SK-N-SH (cell line): ENCODE results near the gene FGD2. TPM values are rescaled to one million over a fixed set of nuclear protein-coding genes. Genes with fewer than 3 reads are reported as not detected.

Source experiments
- CTCF ChIA-PET: fragments of 300-600, 350-600 bp; formaldehyde crosslinking; extraction: SDS; loops from one replicate; lab custom pipeline; 2021; lab: Yijun Ruan, JAX
- POLR2A ChIA-PET: fragments of 350-600 bp; sonication (Branson Sonifier 250); formaldehyde crosslinking; extraction: SDS; loops from one replicate; lab custom pipeline; 2020; ENCODE audit warnings: antibody characterized with exemption, inconsistent platforms; lab: Yijun Ruan, JAX
- DNase-seq: peaks from one replicate; pipeline ENCODE4 v3.0.0; 2012
- H2AFZ ChIP-seq: fragments of 200-600 bp; sonication (generic); 2 replicates; pipeline ENCODE4 v1.8.1; 2016; ENCODE audit warnings: antibody characterized with exemption, mild to moderate bottlenecking, low read depth
- H3F3A ChIP-seq: fragments of 200-600 bp; sonication (generic); replicated peaks from 2 replicates; pipeline ENCODE3; 2016; ENCODE audit warnings: antibody characterized with exemption, mild to moderate bottlenecking; ENCODE audit not compliant: insufficient read depth
- H3K27ac ChIP-seq, 2 experiments: fragments of 200-500 bp in 1 of 2; fragments of 200-600 bp in 1 of 2; sonication (Bioruptor generic) in 1 of 2; sonication (generic), shearing (Covaris generic) in 1 of 2; 2 replicates each; pipeline versions ENCODE4 v1.5.1 to v1.6.1; 2014 to 2016; ENCODE audit warnings: low read depth in 2 of 2, inconsistent platforms in 1 of 2, low read length in 1 of 2, mild to moderate bottlenecking in 1 of 2, mixed read lengths in 1 of 2
- H3K27me3 ChIP-seq: fragments of 200-600 bp; sonication (generic), shearing (Covaris generic); 2 replicates; pipeline ENCODE4 v1.6.1; 2016; ENCODE audit warnings: mixed run types; ENCODE audit not compliant: insufficient read depth
- H3K36me3 ChIP-seq, 2 experiments: fragments of 200-500 bp in 1 of 2; fragments of 200-600 bp in 1 of 2; sonication (Bioruptor generic) in 1 of 2; sonication (generic) in 1 of 2; replicated peaks in 1 of 2; 2 replicates each; pipeline versions ENCODE3 to v1.5.1; 2014 to 2016; ENCODE audit warnings: low read length in 1 of 2, mild to moderate bottlenecking in 1 of 2; ENCODE audit not compliant: insufficient read depth in 2 of 2, control insufficient read depth in 1 of 2
- H3K4me1 ChIP-seq, 2 experiments: fragments of 200-500 bp in 1 of 2; fragments of 200-600 bp in 1 of 2; sonication (Bioruptor generic) in 1 of 2; sonication (generic), shearing (Covaris generic) in 1 of 2; 2 replicates each; pipeline versions ENCODE4 v1.5.1 to v1.6.1; 2014 to 2016; ENCODE audit warnings: low read depth in 1 of 2, low read length in 1 of 2, mixed run types in 1 of 2; ENCODE audit not compliant: insufficient read depth in 2 of 2, control insufficient read depth in 1 of 2
- H3K4me2 ChIP-seq: fragments of 200-600 bp; sonication (generic), shearing (Covaris generic); 2 replicates; pipeline ENCODE4 v1.6.1; 2017; ENCODE audit warnings: mixed run types
- H3K4me3 ChIP-seq, 2 experiments: fragments of 200-500 bp in 1 of 2; fragments of 200-600 bp in 1 of 2; sonication (Bioruptor generic) in 1 of 2; sonication (generic), shearing (Covaris generic) in 1 of 2; 2 replicates each; pipeline versions ENCODE4 v1.5.1 to v1.8.1; 2014 to 2016; ENCODE audit warnings: low read depth in 2 of 2, inconsistent platforms in 1 of 2, low read length in 1 of 2, mild to moderate bottlenecking in 1 of 2, mixed read lengths in 1 of 2, moderate library complexity in 1 of 2
- H3K79me2 ChIP-seq: fragments of 200-600 bp; sonication (generic); 2 replicates; pipeline ENCODE4 v1.8.1; 2017; ENCODE audit warnings: mild to moderate bottlenecking; ENCODE audit not compliant: insufficient read depth
- H3K9ac ChIP-seq: fragments of 200-600 bp; sonication (generic); 2 replicates; pipeline ENCODE4 v1.6.1; 2017; ENCODE audit warnings: mixed run types
- H3K9me2 ChIP-seq: fragments of 200-600 bp; sonication (generic); 2 replicates; pipeline ENCODE4 v1.6.1; 2017; ENCODE audit warnings: mixed run types
- H3K9me3 ChIP-seq: fragments of 200-600 bp; sonication (generic); 2 replicates; pipeline ENCODE4 v1.6.1; 2017; ENCODE audit warnings: mixed run types, mild to moderate bottlenecking, moderate library complexity
- H4K20me1 ChIP-seq: fragments of 200-600 bp; sonication (generic); 2 replicates; pipeline ENCODE4 v1.6.1; 2017; ENCODE audit warnings: mild to moderate bottlenecking, mixed run types; ENCODE audit not compliant: insufficient read depth
- CTCF ChIP-seq: fragments of 200-600 bp; sonication (generic); IDR thresholded peaks from 2 replicates; pipeline ENCODE4 v1.6.1; 2017; ENCODE audit warnings: antibody characterized with exemption, mild to moderate bottlenecking, moderate library complexity
- ELF1 ChIP-seq: IDR thresholded peaks from 2 replicates; pipeline ENCODE4 v1.4.0; 2012
- FOSL2 ChIP-seq: IDR thresholded peaks from 2 replicates; pipeline ENCODE4 v1.4.0; 2012; ENCODE audit warnings: low read depth, mild to moderate bottlenecking, moderate library complexity, borderline replicate concordance
- GABPA ChIP-seq: IDR thresholded peaks from 2 replicates; pipeline ENCODE4 v1.4.0; 2012; ENCODE audit warnings: low read depth, mild to moderate bottlenecking
- GATA2 ChIP-seq: sonication (generic); formaldehyde crosslinking; IDR thresholded peaks from 2 replicates; pipeline ENCODE4 v1.5.0; 2020; ENCODE audit warnings: mild to moderate bottlenecking, missing genetic modification reagents
- JUND ChIP-seq: IDR thresholded peaks from 2 replicates; pipeline ENCODE4 v1.4.0; 2012
- MEF2A ChIP-seq: IDR thresholded peaks from 2 replicates; pipeline ENCODE4 v1.4.0; 2012; ENCODE audit warnings: low read depth, borderline replicate concordance
- NFIC ChIP-seq: IDR thresholded peaks from 2 replicates; pipeline ENCODE4 v1.4.0; 2012; ENCODE audit warnings: borderline replicate concordance
- POLR2AphosphoS5 ChIP-seq: IDR thresholded peaks from 2 replicates; pipeline ENCODE4 v1.6.1; 2012; ENCODE audit warnings: low read depth, low read length
- REST ChIP-seq: IDR thresholded peaks from 2 replicates; pipeline ENCODE4 v1.6.1; 2012; ENCODE audit warnings: mild to moderate bottlenecking, low read depth, low read length, moderate library complexity
- RFX5 ChIP-seq: IDR thresholded peaks from 2 replicates; pipeline ENCODE4 v1.6.1; 2012; ENCODE audit warnings: mild to moderate bottlenecking, improper control_type of control experiment, low read length
- RXRA ChIP-seq: IDR thresholded peaks from 2 replicates; pipeline ENCODE4 v1.4.0; 2012; ENCODE audit warnings: low read depth, mild to moderate bottlenecking, borderline replicate concordance
- SMC3 ChIP-seq: IDR thresholded peaks from 2 replicates; pipeline ENCODE4 v1.6.1; 2012; ENCODE audit warnings: low read depth, low read length, improper control_type of control experiment
- TAF1 ChIP-seq: IDR thresholded peaks from 2 replicates; pipeline ENCODE4 v1.6.1; 2012; ENCODE audit warnings: low read depth, mild to moderate bottlenecking, low read length, moderate library complexity, borderline replicate concordance
- USF1 ChIP-seq: IDR thresholded peaks from 2 replicates; pipeline ENCODE4 v1.4.0; 2012; ENCODE audit warnings: low read depth, borderline replicate concordance
- WGBS: methylation state at CpG from one replicate; pipeline ENCODE4 v1.1.6; 2017; ENCODE audit warnings: low lambda C conversion rate; 5-methylcytosine and 5-hydroxymethylcytosine counted together
- polyA plus RNA-seq, 3 experiments: library from polyadenylated mRNA; depleted of rRNA; stranded (reverse); fragments of >200 nt; gene quantifications; 2 replicates each; pipeline ENCODE4 v1.2.3, GENCODE V29; 2012
- TF ChIP-seq, protein P1 (sequence below): fragments of 150-350 bp; IDR thresholded peaks from 2 replicates; pipeline ENCODE4 v1.6.1; 2016; ENCODE audit warnings: mild to moderate bottlenecking, low read depth, low read length

The FGD2 gene
- polyA plus RNA-seq, 1 of the 3 experiments (the other 2 are of a cell fraction): not detected

- no peak overlapping the region for H3K4me2 ChIP-seq
- no peaks in the 10 kb centered on the region for H4K20me1 ChIP-seq
- H3K4me3 ChIP-seq: no peak overlapping the region
- H3K27me3 ChIP-seq: no peaks in the 10 kb centered on the region
- no peak for DNase-seq
- H3F3A ChIP-seq: peaks cover 16% of the 10 kb centered on the region
- TF ChIP-seq FOSL2: no peak
- TF ChIP-seq, protein P1, sequence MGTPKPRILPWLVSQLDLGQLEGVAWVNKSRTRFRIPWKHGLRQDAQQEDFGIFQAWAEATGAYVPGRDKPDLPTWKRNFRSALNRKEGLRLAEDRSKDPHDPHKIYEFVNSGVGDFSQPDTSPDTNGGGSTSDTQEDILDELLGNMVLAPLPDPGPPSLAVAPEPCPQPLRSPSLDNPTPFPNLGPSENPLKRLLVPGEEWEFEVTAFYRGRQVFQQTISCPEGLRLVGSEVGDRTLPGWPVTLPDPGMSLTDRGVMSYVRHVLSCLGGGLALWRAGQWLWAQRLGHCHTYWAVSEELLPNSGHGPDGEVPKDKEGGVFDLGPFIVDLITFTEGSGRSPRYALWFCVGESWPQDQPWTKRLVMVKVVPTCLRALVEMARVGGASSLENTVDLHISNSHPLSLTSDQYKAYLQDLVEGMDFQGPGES: no peak
- TF ChIP-seq JUND: no peak
- no peak for TF ChIP-seq GATA2 (CRISPR knock-in tag)
- TF ChIP-seq SMC3: no peak
- no peak for TF ChIP-seq REST
- no peak for TF ChIP-seq NFIC
- TF ChIP-seq POLR2AphosphoS5: no peak
- ChIA-PET CTCF (interaction anchor here (0.7 to 36.6 kb wide), 4 partner anchors 27 to 150 kb away, joined by 3 to 678 read pairs (median 248); partner anchors contain the start of gene PIM1), POLR2A (no interaction called here)
- H3K9me2 ChIP-seq: no peaks in the 10 kb centered on the region
- H3K9me3 ChIP-seq: no peaks in the 10 kb centered on the region
- H3K79me2 ChIP-seq: no peaks in the 10 kb centered on the region
- H3K4me1 ChIP-seq: peaks cover 10 to 16% of the 10 kb centered on the region in 2 experiments; a peak in 3 of 4 replicates
- H3K27ac ChIP-seq: no peak overlapping the region
- no peaks in the 10 kb centered on the region for H3K36me3 ChIP-seq
- 81% methylated on average over 10 of the region's 16 CpGs for WGBS
- H2AFZ ChIP-seq: no peak overlapping the region
- no peak overlapping the region for H3K9ac ChIP-seq
Observed at GRCh38 chr6:37056439-37057127, 51.1 kb downstream of the FGD2 start.

GRCh38 chr6:37057128-37057471 lies 51.6 kb downstream of the FGD2 start:
- DNase-seq: no peak
- H3K4me2 ChIP-seq: no peak overlapping the region
- POLR2A ChIA-PET: no interaction called here

More at GRCh38 chr6:37057128-37057471, 51.6 kb downstream of the FGD2 start:
- no peak for TF ChIP-seq TAF1
- TF ChIP-seq JUND: no peak
- TF ChIP-seq NFIC: no peak
- no peak for TF ChIP-seq POLR2AphosphoS5
- TF ChIP-seq GABPA: no peak
- no peak for TF ChIP-seq ELF1
- TF ChIP-seq USF1: no peak
- TF ChIP-seq RXRA: no peak
- no peak for TF ChIP-seq CTCF
- TF ChIP-seq MEF2A: no peak
- TF ChIP-seq RFX5: no peak
- Histone ChIP-seq H3K79me2 (no peaks in the 10 kb centered on the region), H3K27me3 (no peaks in the 10 kb centered on the region), H3K9me3 (no peaks in the 10 kb centered on the region), H3K36me3 (no peaks in the 10 kb centered on the region), H3K27ac (no peak overlapping the region), H3K9me2 (no peaks in the 10 kb centered on the region), H3K4me1 (peaks cover 10 to 17% of the 10 kb centered on the region in 2 experiments; a peak in 3 of 4 replicates), H4K20me1 (no peaks in the 10 kb centered on the region), H2AFZ (no peak overlapping the region), H3K4me3 (no peak overlapping the region), H3F3A (peaks cover 16% of the 10 kb centered on the region), H3K9ac (no peak overlapping the region)
- 82% methylated on average over 4 of the region's 4 CpGs for whole genome bisulfite sequencing
- CTCF ChIA-PET: interaction anchor here (0.6 to 36.6 kb wide), 5 partner anchors 27 to 291 kb away, joined by 3 to 678 read pairs (median 6); partner anchors contain the start of gene PIM1
